IMR-90 (cell line): Measurements from ENCODE around the gene PIK3CG. TPM values are rescaled to one million over a fixed set of nuclear protein-coding genes. Genes with fewer than 3 reads are reported as not detected.

Source experiments
- ATAC-seq: fragments of 200-7000 bp; cut with Tn5 transposase; 2 replicates; pipeline ENCODE4 v1.9.1; 2020; ENCODE audit warnings: low read depth, mild to moderate bottlenecking, moderate library complexity
- BruUV-seq: library from RNA; stranded (reverse); fragments of 400-500 nt; replicated peaks from 2 replicates; lab custom pipeline; 2021; lab: Mats Ljungman, UMichigan
- CTCF ChIA-PET: fragments of 300-600 bp; formaldehyde crosslinking; extraction: SDS; loops from one replicate; lab custom pipeline; 2021; ENCODE audit warnings: antibody characterized with exemption; lab: Yijun Ruan, JAX
- POLR2A ChIA-PET: fragments of 300-600 bp; sonication (Branson Sonifier 250); formaldehyde crosslinking; loops from one replicate; lab custom pipeline; 2022; ENCODE audit warnings: antibody characterized with exemption; ENCODE audit not compliant: unreplicated experiment; lab: Charles Lee
- DNase-seq: peaks from one replicate; pipeline ENCODE4 v3.0.0; 2013
- H2AFZ ChIP-seq: replicated peaks from 2 replicates; pipeline ENCODE3; 2013; ENCODE audit warnings: low read length, mild to moderate bottlenecking; ENCODE audit not compliant: poor library complexity
- H2AK5ac ChIP-seq: 2 replicates; pipeline ENCODE4 v1.6.1; 2013; ENCODE audit warnings: low read depth, low read length, inconsistent platforms
- H2AK9ac ChIP-seq: replicated peaks from 2 replicates; pipeline ENCODE3; 2013; ENCODE audit warnings: mild to moderate bottlenecking, low read depth, low read length, moderate library complexity; ENCODE audit not compliant: poor library complexity
- H2BK120ac ChIP-seq: 2 replicates; pipeline ENCODE4 v1.6.1; 2013; ENCODE audit warnings: low read depth, low read length, inconsistent platforms
- H2BK15ac ChIP-seq: 3 replicates; pipeline ENCODE4 v1.6.1; 2013; ENCODE audit warnings: low read depth, low read length, inconsistent platforms
- H2BK20ac ChIP-seq: 2 replicates; pipeline ENCODE4 v1.6.1; 2013; ENCODE audit warnings: low read depth, mild to moderate bottlenecking, inconsistent platforms, low read length, moderate library complexity
- H2BK5ac ChIP-seq: 2 replicates; pipeline ENCODE4 v1.6.1; 2013; ENCODE audit warnings: mild to moderate bottlenecking, low read depth, low read length, inconsistent platforms; ENCODE audit not compliant: poor library complexity, severe bottlenecking
- H3K14ac ChIP-seq: replicated peaks from 2 replicates; pipeline ENCODE4 v1.6.1; 2013; ENCODE audit warnings: low read depth, low read length, inconsistent platforms
- H3K18ac ChIP-seq: 2 replicates; pipeline ENCODE4 v1.6.1; 2013; ENCODE audit warnings: low read depth, low read length, control low read depth
- H3K23ac ChIP-seq: 2 replicates; pipeline ENCODE4 v1.6.1; 2013; ENCODE audit warnings: low read depth, low read length, inconsistent platforms
- H3K27ac ChIP-seq: 2 replicates; pipeline ENCODE4 v1.5.1; 2013; ENCODE audit warnings: mild to moderate bottlenecking, control low read depth, low read length; ENCODE audit not compliant: insufficient read depth
- H3K27me3 ChIP-seq: 2 replicates; pipeline ENCODE4 v1.6.1; 2013; ENCODE audit warnings: low read length; ENCODE audit not compliant: control insufficient read depth, insufficient read depth
- H3K36me3 ChIP-seq: 2 replicates; pipeline ENCODE4 v1.6.1; 2013; ENCODE audit warnings: low read length, mixed read lengths; ENCODE audit not compliant: control insufficient read depth, insufficient read depth
- H3K4ac ChIP-seq: 2 replicates; pipeline ENCODE4 v1.6.1; 2013; ENCODE audit warnings: low read depth, low read length, inconsistent platforms
- H3K4me1 ChIP-seq: 2 replicates; pipeline ENCODE4 v1.6.1; 2013; ENCODE audit warnings: low read length, mixed read lengths; ENCODE audit not compliant: control insufficient read depth, insufficient read depth
- H3K4me2 ChIP-seq: 2 replicates; pipeline ENCODE4 v1.6.1; 2013; ENCODE audit warnings: low read depth, mild to moderate bottlenecking, control low read depth, low read length, moderate library complexity
- H3K4me3 ChIP-seq: 2 replicates; pipeline ENCODE4 v1.5.1; 2013; ENCODE audit warnings: low read depth, mild to moderate bottlenecking, control low read depth, low read length, moderate library complexity; ENCODE audit not compliant: insufficient read depth
- H3K56ac ChIP-seq: 2 replicates; pipeline ENCODE4 v1.6.1; 2013; ENCODE audit warnings: low read length, inconsistent platforms; ENCODE audit not compliant: insufficient read depth; ENCODE audit errors: extremely low read depth
- H3K79me1 ChIP-seq, 2 experiments: 2 replicates each; pipeline ENCODE4 v1.6.1; 2013; ENCODE audit warnings: low read length in 2 of 2, inconsistent platforms in 1 of 2, low read depth in 1 of 2
- H3K9ac ChIP-seq: 2 replicates; pipeline ENCODE4 v1.6.1; 2013; ENCODE audit warnings: low read depth, low read length, control low read depth
- H3K9me1 ChIP-seq: 2 replicates; pipeline ENCODE4 v1.6.1; 2013; ENCODE audit warnings: low read length, inconsistent platforms; ENCODE audit not compliant: insufficient read depth
- H3K9me3 ChIP-seq: 2 replicates; pipeline ENCODE4 v1.6.1; 2013; ENCODE audit warnings: low read length; ENCODE audit not compliant: control insufficient read depth, insufficient read depth
- H4K20me1 ChIP-seq: 2 replicates; pipeline ENCODE4 v1.6.1; 2013; ENCODE audit warnings: low read length, inconsistent platforms; ENCODE audit not compliant: insufficient read depth
- H4K5ac ChIP-seq: 2 replicates; pipeline ENCODE4 v1.6.1; 2013; ENCODE audit warnings: mild to moderate bottlenecking, low read depth, low read length, control low read depth
- H4K8ac ChIP-seq, 2 experiments: 2 replicates each; pipeline ENCODE4 v1.6.1; 2013; ENCODE audit warnings: low read depth in 2 of 2, low read length in 2 of 2, control low read depth in 1 of 2, inconsistent platforms in 1 of 2
- H4K91ac ChIP-seq: 2 replicates; pipeline ENCODE4 v1.6.1; 2013; ENCODE audit warnings: low read depth, low read length, inconsistent platforms; ENCODE audit not compliant: insufficient read depth
- BHLHE40 ChIP-seq: fragments of 150-350 bp; IDR thresholded peaks from 2 replicates; pipeline ENCODE4 v1.6.1; 2016; ENCODE audit warnings: mild to moderate bottlenecking, low read depth, low read length
- CEBPB ChIP-seq: IDR thresholded peaks from 2 replicates; pipeline ENCODE4 v1.6.1; 2012; ENCODE audit warnings: low read depth, low read length, improper control_type of control experiment
- CHD1 ChIP-seq: IDR thresholded peaks from 2 replicates; pipeline ENCODE4 v1.6.1; 2012; ENCODE audit warnings: low read depth, low read length, improper control_type of control experiment
- FOS ChIP-seq: fragments of 150-350 bp; IDR thresholded peaks from 2 replicates; pipeline ENCODE4 v1.6.1; 2016; ENCODE audit warnings: low read depth, low read length
- MAFK ChIP-seq: IDR thresholded peaks from 2 replicates; pipeline ENCODE4 v1.6.1; 2012; ENCODE audit warnings: low read depth, low read length, improper control_type of control experiment
- MAZ ChIP-seq: IDR thresholded peaks from 2 replicates; pipeline ENCODE4 v1.6.1; 2012; ENCODE audit warnings: low read depth, mild to moderate bottlenecking, low read length, improper control_type of control experiment, moderate library complexity, borderline replicate concordance
- MXI1 ChIP-seq: IDR thresholded peaks from 2 replicates; pipeline ENCODE4 v1.6.1; 2012; ENCODE audit warnings: low read depth, mild to moderate bottlenecking, low read length, moderate library complexity, borderline replicate concordance
- NFE2L2 ChIP-seq: fragments of 150-350 bp; IDR thresholded peaks from 2 replicates; pipeline ENCODE4 v1.6.1; 2016; ENCODE audit warnings: low read depth, mild to moderate bottlenecking, low read length
- POLR2A ChIP-seq: IDR thresholded peaks from 2 replicates; pipeline ENCODE4 v1.6.1; 2012; ENCODE audit warnings: mild to moderate bottlenecking, low read depth, low read length
- RAD21 ChIP-seq: IDR thresholded peaks from 2 replicates; pipeline ENCODE4 v1.6.1; 2012; ENCODE audit warnings: low read length, improper control_type of control experiment
- RCOR1 ChIP-seq: IDR thresholded peaks from 2 replicates; pipeline ENCODE4 v1.6.1; 2012; ENCODE audit warnings: mild to moderate bottlenecking, low read length, improper control_type of control experiment; ENCODE audit not compliant: insufficient replicate concordance
- RFX5 ChIP-seq: IDR thresholded peaks from 2 replicates; pipeline ENCODE4 v1.8.0; 2012; ENCODE audit warnings: low read depth, mild to moderate bottlenecking, low read length, moderate library complexity
- SMC3 ChIP-seq: fragments of 150-350 bp; IDR thresholded peaks from 2 replicates; pipeline ENCODE4 v1.6.1; 2016; ENCODE audit warnings: low read depth, mild to moderate bottlenecking, antibody characterized with exemption, low read length, moderate library complexity
- WGBS, 2 experiments: methylation state at CpG; one replicate each; pipeline versions ENCODE4 v1.1.5 to v1.1.7; 2013; ENCODE audit warnings: missing lambda C conversion rate in 2 of 2; ENCODE audit not compliant: insufficient read length in 1 of 2; ENCODE audit errors: extremely low coverage in 2 of 2; 5-methylcytosine and 5-hydroxymethylcytosine counted together
- dilution Hi-C: fragments of 300-500 bp; cut with HindIII; formaldehyde crosslinking; loops from one replicate; pipeline ENCODE4 v1.14.3; 2018; ENCODE audit warnings: low sequenced_read_pairs; ENCODE audit not compliant: unreplicated experiment
- in situ Hi-C: fragments of 300-500 bp; cut with MboI; formaldehyde crosslinking; loops from 3 replicates; pipeline ENCODE4 v1.14.3; 2019; ENCODE audit warnings: low sequenced_read_pairs, inconsistent platforms, mixed read lengths
- intact Hi-C: fragments of 100-400 bp; cut with micrococcal nuclease; formaldehyde crosslinking; loops from 2 replicates; pipeline ENCODE4 v1.10.0; 2022
- polyA plus RNA-seq, 3 experiments: library from polyadenylated mRNA; depleted of rRNA; stranded (reverse); fragments of >200 nt; gene quantifications; 2 replicates each; pipeline ENCODE4 v1.2.3, GENCODE V29; 2012; ENCODE audit warnings: low replicate concordance in 1 of 3
- total RNA-seq: library from RNA; depleted of rRNA; stranded (reverse); fragments of >200 nt; gene quantifications from 2 replicates; pipeline ENCODE4 v1.2.3, GENCODE V29; 2012
- TF ChIP-seq, protein P1 (sequence below): conservative IDR thresholded peaks from 2 replicates; pipeline ENCODE4 v1.5.1; 2012; ENCODE audit warnings: mild to moderate bottlenecking, low read depth, low read length, improper control_type of control experiment
- TF ChIP-seq, protein P2 (sequence below): fragments of 150-350 bp; IDR thresholded peaks from 2 replicates; pipeline ENCODE4 v1.6.1; 2016; ENCODE audit warnings: low read depth, mild to moderate bottlenecking, low read length, moderate library complexity, borderline replicate concordance
- TF ChIP-seq, protein P3 (sequence below): fragments of 150-350 bp; IDR thresholded peaks from 2 replicates; pipeline ENCODE4 v1.6.1; 2017; ENCODE audit warnings: mild to moderate bottlenecking, antibody characterized with exemption, low read length, low read depth

Gene PIK3CG
- total and polyA plus RNA-seq, 2 of the 4 experiments (the other 2 are of a cell fraction): under 0.01 TPM; not detected in 1

DNA sequence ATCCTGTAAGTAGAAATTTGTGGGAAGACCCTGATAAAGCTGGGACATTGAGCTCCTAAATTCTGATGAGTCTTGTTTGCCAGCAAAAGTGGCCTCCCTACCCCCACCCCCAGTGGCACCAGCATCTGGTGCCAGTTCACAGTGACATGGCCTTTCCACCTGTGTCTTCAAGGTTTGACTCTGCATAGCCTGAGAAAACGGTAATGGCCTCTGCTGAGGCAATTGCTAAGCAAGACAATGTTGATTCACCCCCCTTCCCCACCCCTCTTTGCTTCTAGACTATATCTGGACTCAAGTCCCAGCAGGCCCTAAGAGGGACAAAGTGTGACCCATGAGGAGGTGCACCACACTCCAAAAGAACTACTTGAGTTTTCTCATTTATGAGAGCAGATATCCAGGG is 48.0 kb upstream of the PIK3CG start:
- Histone ChIP-seq H3K18ac (no peak overlapping the region), H3K23ac (no peak overlapping the region), H4K8ac (no peak overlapping the region), H2BK20ac (no peak overlapping the region), H3K14ac (no peak overlapping the region), H4K20me1 (no peaks in the 10 kb centered on the region), H4K5ac (no peak overlapping the region), H2BK5ac (no peak overlapping the region), H4K91ac (no peak overlapping the region), H3K27ac (no peak overlapping the region), H3K36me3 (no peaks in the 10 kb centered on the region), H3K9me1 (no peaks in the 10 kb centered on the region), H3K4me2 (no peak overlapping the region), H2BK120ac (no peak overlapping the region), H3K27me3 (no peaks in the 10 kb centered on the region), H3K4me1 (peaks cover 1% of the 10 kb centered on the region; the same call in 1 of the 2 replicates), H3K4me3 (no peak overlapping the region), H2AK5ac (no peak overlapping the region), H3K9me3 (no peaks in the 10 kb centered on the region), H3K56ac (no peak overlapping the region), H2AK9ac (no peak overlapping the region), H2BK15ac (no peak overlapping the region), H3K79me1 (no peaks in the 10 kb centered on the region), H3K4ac (no peak overlapping the region), H3K9ac (no peak overlapping the region), H2AFZ (no peak overlapping the region)
- ATAC-seq: no peak
- CTCF ChIA-PET: interaction anchor here (1.3 kb wide), 1 partner anchor 9 kb away, joined by 3 read pairs; no protein-coding TSS in a partner anchor
- no peak for DNase-seq
- WGBS, 2 experiments: 80% methylated on average over 1 of the region's 1 CpG; no CpG with 5 or more reads in 1 of the 2 experiments
- no peak for TF ChIP-seq RCOR1
- no peak for TF ChIP-seq RFX5
- no peak for TF ChIP-seq MXI1
- no peak for TF ChIP-seq MAZ
- TF ChIP-seq, protein P1, sequence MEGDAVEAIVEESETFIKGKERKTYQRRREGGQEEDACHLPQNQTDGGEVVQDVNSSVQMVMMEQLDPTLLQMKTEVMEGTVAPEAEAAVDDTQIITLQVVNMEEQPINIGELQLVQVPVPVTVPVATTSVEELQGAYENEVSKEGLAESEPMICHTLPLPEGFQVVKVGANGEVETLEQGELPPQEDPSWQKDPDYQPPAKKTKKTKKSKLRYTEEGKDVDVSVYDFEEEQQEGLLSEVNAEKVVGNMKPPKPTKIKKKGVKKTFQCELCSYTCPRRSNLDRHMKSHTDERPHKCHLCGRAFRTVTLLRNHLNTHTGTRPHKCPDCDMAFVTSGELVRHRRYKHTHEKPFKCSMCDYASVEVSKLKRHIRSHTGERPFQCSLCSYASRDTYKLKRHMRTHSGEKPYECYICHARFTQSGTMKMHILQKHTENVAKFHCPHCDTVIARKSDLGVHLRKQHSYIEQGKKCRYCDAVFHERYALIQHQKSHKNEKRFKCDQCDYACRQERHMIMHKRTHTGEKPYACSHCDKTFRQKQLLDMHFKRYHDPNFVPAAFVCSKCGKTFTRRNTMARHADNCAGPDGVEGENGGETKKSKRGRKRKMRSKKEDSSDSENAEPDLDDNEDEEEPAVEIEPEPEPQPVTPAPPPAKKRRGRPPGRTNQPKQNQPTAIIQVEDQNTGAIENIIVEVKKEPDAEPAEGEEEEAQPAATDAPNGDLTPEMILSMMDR: no peak
- TF ChIP-seq MAFK: no peak
- TF ChIP-seq BHLHE40: no peak
- TF ChIP-seq SMC3: no peak
- TF ChIP-seq, protein P2, sequence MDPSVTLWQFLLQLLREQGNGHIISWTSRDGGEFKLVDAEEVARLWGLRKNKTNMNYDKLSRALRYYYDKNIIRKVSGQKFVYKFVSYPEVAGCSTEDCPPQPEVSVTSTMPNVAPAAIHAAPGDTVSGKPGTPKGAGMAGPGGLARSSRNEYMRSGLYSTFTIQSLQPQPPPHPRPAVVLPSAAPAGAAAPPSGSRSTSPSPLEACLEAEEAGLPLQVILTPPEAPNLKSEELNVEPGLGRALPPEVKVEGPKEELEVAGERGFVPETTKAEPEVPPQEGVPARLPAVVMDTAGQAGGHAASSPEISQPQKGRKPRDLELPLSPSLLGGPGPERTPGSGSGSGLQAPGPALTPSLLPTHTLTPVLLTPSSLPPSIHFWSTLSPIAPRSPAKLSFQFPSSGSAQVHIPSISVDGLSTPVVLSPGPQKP: no peak
- TF ChIP-seq, protein P3, sequence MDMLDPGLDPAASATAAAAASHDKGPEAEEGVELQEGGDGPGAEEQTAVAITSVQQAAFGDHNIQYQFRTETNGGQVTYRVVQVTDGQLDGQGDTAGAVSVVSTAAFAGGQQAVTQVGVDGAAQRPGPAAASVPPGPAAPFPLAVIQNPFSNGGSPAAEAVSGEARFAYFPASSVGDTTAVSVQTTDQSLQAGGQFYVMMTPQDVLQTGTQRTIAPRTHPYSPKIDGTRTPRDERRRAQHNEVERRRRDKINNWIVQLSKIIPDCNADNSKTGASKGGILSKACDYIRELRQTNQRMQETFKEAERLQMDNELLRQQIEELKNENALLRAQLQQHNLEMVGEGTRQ: no peak
- TF ChIP-seq NFE2L2: no peak
- no peak for TF ChIP-seq CEBPB
- no peak for TF ChIP-seq POLR2A
- TF ChIP-seq FOS: no peak
- TF ChIP-seq RAD21: no peak
- no peak for TF ChIP-seq CHD1
- in situ Hi-C loops: no loop called here
- intact Hi-C loops: no loop called here
- POLR2A ChIA-PET: no interaction called here
- dilution Hi-C loops: no loop called here
- no TSS peak for BruUV-seq
